ENCODE results near the gene LARGE1. TPM values are rescaled to one million over a fixed set of nuclear protein-coding genes. Genes with fewer than 3 reads are reported as not detected.
"Not testable (repeated sequence)": the region's sequence is repeated elsewhere in the genome, so short reads cannot be mapped to it uniquely, and the experiment has no call there.

The LARGE1 gene
- total RNA-seq, 4 donors from 2014 or later = 18.7 to 82.1 (median 39.2) TPM

- Histone ChIP-seq H3K4me1 (no peaks in the 10 kb centered on the region), H3K9me3 (peaks cover 0 to 1% of the 10 kb centered on the region in 2 donors)
- intact Hi-C loops (cut with DNase I; ENCODE audit: low total_unique reads) = no loop called here
Observed at GRCh38 chr22:33372875-33373274, 547.4 kb downstream of the LARGE1 start.

GRCh38 chr22:33363256-33363655, 557.0 kb downstream of the LARGE1 start:
- H3K36me3 ChIP-seq; DNase-seq; H3K4me3 ChIP-seq; H3K9me3 ChIP-seq; H3K27me3 ChIP-seq; intact Hi-C loops (cut with DNase I; ENCODE audit: low total_unique reads); H3K27ac ChIP-seq; H3K4me1 ChIP-seq: not testable (repeated sequence)

More at GRCh38 chr22:33372875-33373274, 547.4 kb downstream of the LARGE1 start:
- no peaks in the 10 kb centered on the region for H3K36me3 ChIP-seq
- DNase-seq = no peak
- H3K27ac ChIP-seq = no peak overlapping the region
- TF ChIP-seq CTCF (IDR thresholded peaks at IDR 0.05) (no peak), POLR2A (IDR thresholded peaks at IDR 0.05) (no peak)
- H3K27me3 ChIP-seq = no peaks in the 10 kb centered on the region
- no peak overlapping the region for H3K4me3 ChIP-seq

GRCh38 chr22:33362702-33363101, 557.6 kb downstream of the LARGE1 start:
- H3K4me1 ChIP-seq = no peaks in the 10 kb centered on the region
- DNase-seq = no peak
- intact Hi-C loops (cut with DNase I; ENCODE audit: low total_unique reads) = no loop called here

GRCh38 chr22:33361581-33361980, 558.7 kb downstream of the LARGE1 start:
- Histone ChIP-seq H3K27me3 (no peaks in the 10 kb centered on the region), H3K4me1 (no peaks in the 10 kb centered on the region), H3K9me3 (no peaks in the 10 kb centered on the region), H3K27ac (no peak overlapping the region), H3K4me3 (no peak overlapping the region), H3K36me3 (no peaks in the 10 kb centered on the region)
- no peak for TF ChIP-seq CTCF (IDR thresholded peaks at IDR 0.05)
- TF ChIP-seq POLR2A (IDR thresholded peaks at IDR 0.05) = no peak
- DNase-seq = no peak
- intact Hi-C loops (cut with DNase I; ENCODE audit: low total_unique reads) = no loop called here

More at GRCh38 chr22:33362702-33363101, 557.6 kb downstream of the LARGE1 start:
- Histone ChIP-seq H3K36me3 (no peaks in the 10 kb centered on the region), H3K9me3 (no peaks in the 10 kb centered on the region), H3K4me3 (no peak overlapping the region), H3K27me3 (no peaks in the 10 kb centered on the region), H3K27ac (no peak overlapping the region)
- TF ChIP-seq POLR2A (IDR thresholded peaks at IDR 0.05) (no peak), CTCF (IDR thresholded peaks at IDR 0.05) (no peak)

- H3K27ac ChIP-seq = no peak overlapping the region
- no peaks in the 10 kb centered on the region for H3K9me3 ChIP-seq
- TF ChIP-seq CTCF (IDR thresholded peaks at IDR 0.05) (no peak), POLR2A (IDR thresholded peaks at IDR 0.05) (no peak)
- DNase-seq = no peak
- no peaks in the 10 kb centered on the region for H3K36me3 ChIP-seq
- no peaks in the 10 kb centered on the region for H3K27me3 ChIP-seq
- H3K4me3 ChIP-seq = no peak overlapping the region
- intact Hi-C loops (cut with DNase I; ENCODE audit: low total_unique reads) = no loop called here
- H3K4me1 ChIP-seq = no peaks in the 10 kb centered on the region
Observed at GRCh38 chr22:33357981-33358399, 562.3 kb downstream of the LARGE1 start.

GRCh38 chr22:33354928-33355327, 565.3 kb downstream of the LARGE1 start:
- no peak for TF ChIP-seq CTCF (IDR thresholded peaks at IDR 0.05)
- no peak for TF ChIP-seq POLR2A (IDR thresholded peaks at IDR 0.05)
- no peak for DNase-seq
- no peaks in the 10 kb centered on the region for H3K4me1 ChIP-seq
- H3K27me3 ChIP-seq = no peaks in the 10 kb centered on the region
- no peak overlapping the region for H3K4me3 ChIP-seq
- H3K36me3 ChIP-seq = no peaks in the 10 kb centered on the region
- H3K27ac ChIP-seq = no peak overlapping the region
- intact Hi-C loops (cut with DNase I; ENCODE audit: low total_unique reads) = no loop called here
- no peaks in the 10 kb centered on the region for H3K9me3 ChIP-seq

Data from uterus (tissue), 4 donors.